CD4-positive, alpha-beta T cell (primary cell): ENCODE measurements around the gene AGMO. TPM values are rescaled to one million over a fixed set of nuclear protein-coding genes. Genes with fewer than 3 reads are reported as not detected.

ENCODE experiments used
- ATAC-seq: fragments of 200-7000 bp; cut with Tn5 transposase; one replicate; pipeline ENCODE4 v1.10.0; 2022; ENCODE audit warnings: mild to moderate bottlenecking; ENCODE audit not compliant: poor library complexity
- CTCF ChIA-PET: fragments of 350-600 bp; sonication (Branson Sonifier 250); formaldehyde crosslinking; loops from one replicate; lab custom pipeline; 2021; ENCODE audit warnings: antibody characterized with exemption, inconsistent platforms; lab: Charles Lee
- POLR2A ChIA-PET: fragments of 350-600 bp; sonication (Branson Sonifier 250); formaldehyde crosslinking; loops from one replicate; lab custom pipeline; 2021; ENCODE audit warnings: antibody characterized with exemption, inconsistent platforms; lab: Charles Lee
- DNase-seq, 14 experiments: peaks; one replicate each; pipeline ENCODE4 v3.0.0-alpha.2; 2013 to 2020; ENCODE audit warnings: mixed read lengths in 2 of 14
- H3K27ac ChIP-seq, 2 donors: one replicate each; pipeline versions ENCODE4 v1.5.1 to v1.7.0; 2013; ENCODE audit warnings: low read length in 2 of 2, low read depth in 1 of 2, mild to moderate bottlenecking in 1 of 2
- H3K27me3 ChIP-seq, 2 experiments: 1 replicate in 1 of 2; 2 replicates in 1 of 2; pipeline versions ENCODE4 v1.6.1 to v1.7.0; 2013; ENCODE audit warnings: low read length in 2 of 2, control low read depth in 1 of 2, mild to moderate bottlenecking in 1 of 2, moderate library complexity in 1 of 2; ENCODE audit not compliant: insufficient read depth in 2 of 2, control insufficient read depth in 1 of 2
- H3K36me3 ChIP-seq: one replicate; pipeline ENCODE4 v1.6.1; 2013; ENCODE audit warnings: low read length, control low read depth; ENCODE audit not compliant: insufficient read depth
- H3K4me1 ChIP-seq: one replicate; pipeline ENCODE4 v1.6.1; 2013; ENCODE audit warnings: low read length, control low read depth; ENCODE audit not compliant: insufficient read depth
- H3K4me3 ChIP-seq: one replicate; pipeline ENCODE4 v1.5.1; 2013; ENCODE audit warnings: mild to moderate bottlenecking, low read length, moderate library complexity
- H3K9me3 ChIP-seq, 2 experiments: 1 replicate in 1 of 2; 2 replicates in 1 of 2; pipeline versions ENCODE4 v1.6.1 to v1.7.0; 2013; ENCODE audit warnings: low read length in 2 of 2, mild to moderate bottlenecking in 2 of 2, control low read depth in 1 of 2, moderate library complexity in 1 of 2; ENCODE audit not compliant: control insufficient read depth in 1 of 2, insufficient read depth in 1 of 2
- H3K27ac Mint-ChIP-seq: one replicate; pipeline ENCODE4 v1.8.0; 2020; ENCODE audit warnings: mixed read lengths
- H3K27me3 Mint-ChIP-seq: one replicate; pipeline ENCODE4 v1.8.0; 2021; ENCODE audit warnings: mixed read lengths
- H3K36me3 Mint-ChIP-seq: one replicate; pipeline ENCODE4 v1.8.0; 2021; ENCODE audit warnings: low read depth, mixed read lengths
- H3K4me1 Mint-ChIP-seq: one replicate; pipeline ENCODE4 v1.8.0; 2021; ENCODE audit warnings: low read depth, mixed read lengths
- H3K4me3 Mint-ChIP-seq: one replicate; pipeline ENCODE4 v1.8.0; 2020; ENCODE audit warnings: mild to moderate bottlenecking, mixed read lengths
- H3K9me3 Mint-ChIP-seq: one replicate; pipeline ENCODE4 v1.8.0; 2020; ENCODE audit warnings: mixed read lengths
- intact Hi-C, 2 experiments: fragments of 100-400 bp; cut with DNase I in 1 of 2; cut with micrococcal nuclease in 1 of 2; formaldehyde crosslinking; loops; one replicate each; pipeline versions ENCODE4 v1.15.1 to v1.9.0; 2023 to 2025; cut with DNase I, micrococcal nuclease
- total RNA-seq, 174 experiments: library from RNA in 2 of 174; stranded (reverse) in 2 of 174; gene quantifications; one replicate each; pipeline ENCODE4 v1.2.3 and lab custom pipeline; 2021 to 2026
- TF ChIP-seq, protein P1 (sequence below): fragments of 200-600 bp; IDR thresholded peaks from one replicate; pipeline ENCODE4 v1.8.0; 2022; ENCODE audit warnings: antibody characterized with exemption, mild to moderate bottlenecking

AGMO gene
- total RNA-seq, 2 experiments from 2014 or later = not detected

DNA sequence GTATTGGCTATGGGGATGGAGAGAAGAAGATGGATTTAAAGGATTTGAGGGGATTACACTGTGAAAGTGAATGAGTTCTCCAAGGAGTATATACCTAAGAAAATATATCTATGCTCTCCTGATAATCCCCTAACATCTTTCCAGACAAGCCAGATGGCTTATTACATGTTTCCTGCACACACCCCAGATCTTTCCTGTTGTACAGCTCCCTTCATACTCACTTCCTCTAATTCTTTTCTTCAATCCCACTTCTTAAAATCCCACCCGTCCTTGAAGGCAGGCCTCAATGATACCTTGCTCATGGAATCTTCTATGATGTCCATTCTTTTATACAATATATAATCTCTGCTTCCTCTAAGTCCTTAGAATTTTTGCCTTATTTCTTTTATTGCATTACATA lies 342.1 kb downstream of the AGMO start:
- no peaks in the 10 kb centered on the region for H3K27me3 Mint-ChIP-seq
- no peaks in the 10 kb centered on the region for H3K9me3 Mint-ChIP-seq
- intact Hi-C loops = no loop called here
- no peak overlapping the region for H3K4me3 ChIP-seq
- H3K4me1 Mint-ChIP-seq = no peaks in the 10 kb centered on the region
- no peak overlapping the region for H3K27ac ChIP-seq
- CTCF ChIA-PET = no interaction called here
- no peaks in the 10 kb centered on the region for H3K36me3 ChIP-seq
- POLR2A ChIA-PET = no interaction called here
- no peaks in the 10 kb centered on the region for H3K36me3 Mint-ChIP-seq
- H3K27me3 ChIP-seq = no peaks in the 10 kb centered on the region
- TF ChIP-seq, protein P1, sequence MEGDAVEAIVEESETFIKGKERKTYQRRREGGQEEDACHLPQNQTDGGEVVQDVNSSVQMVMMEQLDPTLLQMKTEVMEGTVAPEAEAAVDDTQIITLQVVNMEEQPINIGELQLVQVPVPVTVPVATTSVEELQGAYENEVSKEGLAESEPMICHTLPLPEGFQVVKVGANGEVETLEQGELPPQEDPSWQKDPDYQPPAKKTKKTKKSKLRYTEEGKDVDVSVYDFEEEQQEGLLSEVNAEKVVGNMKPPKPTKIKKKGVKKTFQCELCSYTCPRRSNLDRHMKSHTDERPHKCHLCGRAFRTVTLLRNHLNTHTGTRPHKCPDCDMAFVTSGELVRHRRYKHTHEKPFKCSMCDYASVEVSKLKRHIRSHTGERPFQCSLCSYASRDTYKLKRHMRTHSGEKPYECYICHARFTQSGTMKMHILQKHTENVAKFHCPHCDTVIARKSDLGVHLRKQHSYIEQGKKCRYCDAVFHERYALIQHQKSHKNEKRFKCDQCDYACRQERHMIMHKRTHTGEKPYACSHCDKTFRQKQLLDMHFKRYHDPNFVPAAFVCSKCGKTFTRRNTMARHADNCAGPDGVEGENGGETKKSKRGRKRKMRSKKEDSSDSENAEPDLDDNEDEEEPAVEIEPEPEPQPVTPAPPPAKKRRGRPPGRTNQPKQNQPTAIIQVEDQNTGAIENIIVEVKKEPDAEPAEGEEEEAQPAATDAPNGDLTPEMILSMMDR = no peak
- H3K4me3 Mint-ChIP-seq = no peak overlapping the region
- H3K4me1 ChIP-seq = no peaks in the 10 kb centered on the region
- no peaks in the 10 kb centered on the region for H3K9me3 ChIP-seq
- DNase-seq (no peak), ATAC-seq (no peak)
- H3K27ac Mint-ChIP-seq = no peak overlapping the region

DNA sequence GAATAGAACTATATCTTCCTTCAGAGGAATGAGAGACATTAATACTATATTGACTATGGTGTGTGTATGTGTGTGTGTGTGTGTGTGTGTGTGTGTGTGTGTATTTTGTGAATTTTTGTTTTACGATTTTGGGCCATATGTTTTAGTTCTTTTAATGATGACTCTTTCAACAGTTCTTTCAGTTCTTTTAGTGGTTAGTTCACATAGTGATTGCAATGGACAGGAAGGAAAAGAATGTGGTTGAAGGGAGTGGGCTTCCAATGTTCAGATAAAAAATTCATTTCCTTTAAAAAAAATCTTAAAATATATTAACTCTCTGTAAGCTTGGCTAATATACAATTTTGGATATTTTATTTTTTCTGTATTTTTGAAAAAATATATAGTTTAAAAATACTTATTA lies 343.6 kb downstream of the AGMO start:
- no peaks in the 10 kb centered on the region for H3K4me1 Mint-ChIP-seq

DNA sequence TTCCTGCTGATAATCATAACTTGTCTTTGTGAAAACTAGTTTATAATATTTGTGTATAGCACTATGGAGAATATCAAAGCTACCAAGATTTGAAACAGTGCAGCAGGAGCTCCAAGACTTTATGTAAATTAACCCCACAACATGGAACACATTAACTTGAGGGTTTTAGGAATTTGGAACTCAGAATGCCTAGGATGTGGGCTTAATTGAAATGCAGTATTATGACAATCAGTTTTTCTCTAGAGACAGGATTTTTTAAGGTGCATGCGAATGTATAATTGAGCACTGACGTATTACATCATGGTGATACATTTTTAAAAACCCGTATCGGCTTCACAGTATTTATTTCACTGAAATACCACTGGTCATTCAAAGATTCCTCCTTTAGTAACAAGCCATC lies 346.2 kb downstream of the AGMO start:
- no peaks in the 10 kb centered on the region for H3K9me3 Mint-ChIP-seq
- no peaks in the 10 kb centered on the region for H3K36me3 Mint-ChIP-seq
- ChIA-PET POLR2A (no interaction called here), CTCF (no interaction called here)
- Histone ChIP-seq H3K27ac (no peak overlapping the region), H3K36me3 (no peaks in the 10 kb centered on the region), H3K4me3 (no peak overlapping the region), H3K4me1 (no peaks in the 10 kb centered on the region), H3K9me3 (no peaks in the 10 kb centered on the region), H3K27me3 (no peaks in the 10 kb centered on the region)
- no peak for ATAC-seq
- H3K27ac Mint-ChIP-seq = no peak overlapping the region
- no peak overlapping the region for H3K4me3 Mint-ChIP-seq
- no peaks in the 10 kb centered on the region for H3K27me3 Mint-ChIP-seq
- TF ChIP-seq, protein P1 = no peak
- intact Hi-C loops = no loop called here
- H3K4me1 Mint-ChIP-seq = no peaks in the 10 kb centered on the region
- no peak for DNase-seq

More for the DNA sequence above, 343.6 kb downstream of the AGMO start:
- Histone ChIP-seq H3K27me3 (no peaks in the 10 kb centered on the region), H3K36me3 (no peaks in the 10 kb centered on the region), H3K4me1 (no peaks in the 10 kb centered on the region), H3K9me3 (no peaks in the 10 kb centered on the region), H3K27ac (no peak overlapping the region), H3K4me3 (no peak overlapping the region)
- intact Hi-C loops = no loop called here
- Mint-ChIP-seq H3K36me3 (no peaks in the 10 kb centered on the region), H3K9me3 (no peaks in the 10 kb centered on the region), H3K4me3 (no peak overlapping the region), H3K27ac (no peak overlapping the region), H3K27me3 (no peaks in the 10 kb centered on the region)
- DNase-seq (no peak), ATAC-seq (no peak)
- CTCF ChIA-PET = no interaction called here
- TF ChIP-seq, protein P1 = no peak
- POLR2A ChIA-PET = no interaction called here
